GM12878 (cell line): ENCODE data around the gene GREB1. TPM values are rescaled to one million over a fixed set of nuclear protein-coding genes. Genes with fewer than 3 reads are reported as not detected.

ENCODE experiments used
- ATAC-seq: fragments of 200-7000 bp; cut with Tn5 transposase; 3 replicates; pipeline ENCODE4 v1.9.1; 2020; ENCODE audit warnings: mild to moderate bottlenecking, moderate library complexity
- BruUV-seq: library from RNA; stranded (reverse); fragments of 400-500 nt; replicated peaks from 2 replicates; lab custom pipeline; 2021; lab: Mats Ljungman, UMichigan
- CTCF ChIA-PET: fragments of 300-600 bp; sonication (Branson Sonifier 250); formaldehyde crosslinking; extraction: SDS; loops from one replicate; lab custom pipeline; 2021; ENCODE audit warnings: inconsistent platforms; lab: Yijun Ruan, JAX
- POLR2A ChIA-PET: fragments of 350-600 bp; formaldehyde crosslinking; extraction: SDS; loops from one replicate; lab custom pipeline; 2021; ENCODE audit warnings: inconsistent platforms; lab: Charles Lee
- RAD21 ChIA-PET: fragments of 300-600 bp; sonication (Branson Sonifier 250); formaldehyde crosslinking; loops from one replicate; lab custom pipeline; 2023; ENCODE audit warnings: antibody characterized with exemption; ENCODE audit not compliant: unreplicated experiment; lab: Charles Lee
- SMC1A ChIA-PET: fragments of 300-600 bp; sonication (Branson Sonifier 250); formaldehyde crosslinking; loops from one replicate; lab custom pipeline; 2023; ENCODE audit not compliant: unreplicated experiment, uncharacterized antibody; lab: Charles Lee
- DNase-seq: peaks from one replicate; pipeline ENCODE4 v3.0.0-alpha.2; 2011; ENCODE audit warnings: low read depth, low spot score
- FAIRE-seq: peaks from 3 replicates; lab custom pipeline; 2011; peaks lifted over from hg19 to GRCh38; lab: Jason Lieb, UNC
- H2AFZ ChIP-seq: 2 replicates; pipeline ENCODE4 v1.6.0; 2011; ENCODE audit warnings: low read depth, low read length, control low read depth; ENCODE audit not compliant: control insufficient read depth
- H3K27ac ChIP-seq: 2 replicates; pipeline ENCODE4 v1.5.1; 2011; ENCODE audit warnings: control low read depth; ENCODE audit not compliant: control insufficient read depth, insufficient read depth
- H3K27me3 ChIP-seq, 2 experiments: replicated peaks in 1 of 2; 2 replicates each; pipeline versions ENCODE4 v1.6.0 to v1.6.1; 2011; ENCODE audit warnings: low read length in 1 of 2; ENCODE audit not compliant: control insufficient read depth in 2 of 2, insufficient read depth in 2 of 2
- H3K36me3 ChIP-seq, 2 experiments: 2 replicates each; pipeline ENCODE4 v1.5.1; 2011; ENCODE audit warnings: low read length in 1 of 2; ENCODE audit not compliant: control insufficient read depth in 2 of 2, insufficient read depth in 2 of 2
- H3K4me1 ChIP-seq: 2 replicates; pipeline ENCODE4 v1.6.1; 2011; ENCODE audit warnings: mild to moderate bottlenecking, low read length, moderate library complexity, mixed read lengths; ENCODE audit not compliant: control insufficient read depth, insufficient read depth
- H3K4me2 ChIP-seq: 2 replicates; pipeline ENCODE4 v1.6.0; 2011; ENCODE audit warnings: control low read depth; ENCODE audit not compliant: control insufficient read depth, insufficient read depth
- H3K4me3 ChIP-seq: fragments of 200-600 bp; sonication (generic); 2 replicates; pipeline ENCODE4 v1.5.1; 2016
- H3K79me2 ChIP-seq: 2 replicates; pipeline ENCODE4 v1.6.0; 2011; ENCODE audit warnings: low read length; ENCODE audit not compliant: control insufficient read depth, insufficient read depth
- H3K9ac ChIP-seq: 2 replicates; pipeline ENCODE4 v1.8.0; 2011; ENCODE audit warnings: low read length, control low read depth, mixed read lengths; ENCODE audit not compliant: control insufficient read depth, insufficient read depth
- H3K9me3 ChIP-seq: replicated peaks from 3 replicates; pipeline ENCODE4 v1.5.1; 2011; ENCODE audit warnings: mild to moderate bottlenecking, low read length; ENCODE audit not compliant: control insufficient read depth, insufficient read depth
- H4K20me1 ChIP-seq: 2 replicates; pipeline ENCODE4 v1.6.0; 2011; ENCODE audit not compliant: control insufficient read depth, insufficient read depth
- ATF3 ChIP-seq: IDR thresholded peaks from 2 replicates; pipeline ENCODE4 v1.6.1; 2011; ENCODE audit warnings: low read depth, mild to moderate bottlenecking, low read length, moderate library complexity, borderline replicate concordance; ENCODE audit errors: extremely low read depth
- IKZF1 ChIP-seq: fragments of 450-650 bp; conservative IDR thresholded peaks from 2 replicates; pipeline ENCODE4 v1.6.1; 2017; ENCODE audit warnings: antibody characterized with exemption, mild to moderate bottlenecking
- IKZF2 ChIP-seq, 2 experiments: fragments of 450-650 bp; IDR thresholded peaks; 2 replicates each; pipeline ENCODE4 v1.6.1; 2017; ENCODE audit warnings: mild to moderate bottlenecking in 2 of 2, moderate library complexity in 2 of 2
- IRF4 ChIP-seq: IDR thresholded peaks from 2 replicates; pipeline ENCODE4 v1.6.1; 2011; ENCODE audit warnings: low read depth, low read length
- NR2F1 ChIP-seq: fragments of 450-650 bp; conservative IDR thresholded peaks from 2 replicates; pipeline ENCODE4 v1.6.1; 2017; ENCODE audit warnings: mild to moderate bottlenecking
- PBX3 ChIP-seq: IDR thresholded peaks from 2 replicates; pipeline ENCODE4 v1.6.1; 2011; ENCODE audit warnings: mild to moderate bottlenecking, low read depth, low read length, moderate library complexity; ENCODE audit not compliant: insufficient replicate concordance
- PKNOX1 ChIP-seq: fragments of 450-650 bp; IDR thresholded peaks from 2 replicates; pipeline ENCODE4 v1.6.1; 2016; ENCODE audit warnings: mild to moderate bottlenecking
- RUNX3 ChIP-seq: IDR thresholded peaks from 2 replicates; pipeline ENCODE4 v1.6.1; 2012; ENCODE audit warnings: low read length, inconsistent platforms
- SRF ChIP-seq, 2 experiments: IDR thresholded peaks; 2 replicates each; pipeline ENCODE4 v1.6.1; 2011; ENCODE audit warnings: low read depth in 2 of 2, low read length in 2 of 2, mild to moderate bottlenecking in 1 of 2, moderate library complexity in 1 of 2
- WGBS: methylation state at CpG from one replicate; pipeline ENCODE4 v1.1.6; 2016; ENCODE audit warnings: low lambda C conversion rate; ENCODE audit not compliant: insufficient replicate concordance, insufficient coverage; ENCODE audit errors: missing lambda C conversion rate; 5-methylcytosine and 5-hydroxymethylcytosine counted together
- in situ Hi-C: fragments of 300-500 bp; cut with MboI; formaldehyde crosslinking; loops from 9 replicates; pipeline ENCODE4 v1.14.3; 2018; ENCODE audit warnings: mixed read lengths
- intact Hi-C: fragments of 100-400 bp; cut with micrococcal nuclease; formaldehyde crosslinking; loops from one replicate; pipeline ENCODE4 v1.14.2; 2022; ENCODE audit not compliant: unreplicated experiment
- polyA plus RNA-seq, 11 experiments: library from polyadenylated mRNA; depleted of rRNA in 4 of 11; unstranded in 6 of 11; stranded (reverse) in 5 of 11; fragments of >200 nt; fragmentation: Nextera tagmentation in 4 of 11; fragmentation: Illumina TruSeq in 1 of 11; extraction: Ambion mirVana in 4 of 11; extraction: Trizol in 1 of 11; gene quantifications; 1 replicate in 1 of 11; 2 replicates in 10 of 11; pipeline versions ENCODE4 v1.2.1 to v1.2.3, GENCODE V29; 2011 to 2016; ENCODE audit warnings: inconsistent platforms in 2 of 11, missing spikeins in 2 of 11, low read depth in 1 of 11
- total RNA-seq, 4 experiments: library from RNA; depleted of rRNA in 3 of 4; stranded (reverse); fragments of >200 nt in 3 of 4; fragmentation: Illumina TruSeq in 1 of 4; extraction: Trizol in 1 of 4; gene quantifications; 2 replicates each; pipeline versions ENCODE4 v1.2.1 to v1.2.3, GENCODE V29; 2013 to 2021

Gene GREB1
- total and polyA plus RNA-seq, 10 of the 15 experiments (the other 5 are each of a cell fraction or from before 2014, with no cell fraction given) = 0.09 to 2.1 (median 0.37) TPM; not detected in 1

GRCh38 chr2:11500702-11501303, 33.0 kb upstream of the GREB1 start:
- ATAC-seq (peak; percentile 53), DNase-seq (peak; percentile 45), FAIRE-seq (peak; percentile 79)
- ChIA-PET CTCF (interaction anchor here (0.7 to 1.5 kb wide), 3 partner anchors 82 to 278 kb away, joined by 3 to 10 read pairs (median 5); no protein-coding TSS in a partner anchor), SMC1A (interaction anchor here (0.5 to 1.8 kb wide), 5 partner anchors 9 to 1661 kb away, joined by 3 to 5 read pairs (median 3); no protein-coding TSS in a partner anchor), POLR2A (no interaction called here), RAD21 (interaction anchor here (0.8 kb wide), 2 partner anchors 83 to 368 kb away, joined by 3 read pairs; a partner anchor contains a TSS)
- intact Hi-C loops (no loop called here), in situ Hi-C loops (no loop called here)
- peaks cover 2% of the 10 kb centered on the region; the same call in 1 of the 3 replicates for H3K9me3 ChIP-seq
- H3K79me2 ChIP-seq = no peaks in the 10 kb centered on the region
- no TSS peak for BruUV-seq
- H3K4me3 ChIP-seq = peak overlapping the region; percentile 28; the same call in 1 of the 2 replicates
- no peaks in the 10 kb centered on the region for H3K27me3 ChIP-seq
- peak overlapping the region; percentile 11; the same call in 1 of the 2 replicates for H3K9ac ChIP-seq
- TF ChIP-seq RUNX3 (peak; percentile 38; the same call in 1 of the 2 replicates), IKZF2 (IDR thresholded peaks at IDR 0.05) (peak; percentile 41 to 43; a peak in 2 of 4 replicates), IKZF1 (peak; percentile 38), PKNOX1 (peak; percentile 90), IRF4 (0 out of 2 replicates have a peak, but pooled peaks have one; percentile 19), SRF (IDR thresholded peaks at IDR 0.05; ENCODE audit: low read depth in 2 of 2, low read length in 2 of 2) (no peak), ATF3 (no peak), NR2F1 (peak; percentile 46; the same call in 1 of the 2 replicates), PBX3 (peak; percentile 71)
- H3K4me1 ChIP-seq = peaks cover 34% of the 10 kb centered on the region
- H3K4me2 ChIP-seq = peak overlapping the region; percentile 81
- no peaks in the 10 kb centered on the region for H4K20me1 ChIP-seq
- no peaks in the 10 kb centered on the region for H3K36me3 ChIP-seq
- H2AFZ ChIP-seq = peak overlapping the region; percentile 76
- 42% methylated on average over 5 of the region's 5 CpGs for WGBS
- H3K27ac ChIP-seq = peak overlapping the region; percentile 47; the same call in 1 of the 2 replicates
